Forelimb muscle (tissue), 1 donor: ENCODE results near the gene PHLPP2. TPM values are rescaled to one million over a fixed set of nuclear protein-coding genes. Genes with fewer than 3 reads are reported as not detected.

Experiments
- DNase-seq: peaks from one replicate; pipeline ENCODE4 v3.0.0-alpha.2; 2013; ENCODE audit warnings: low read depth
- polyA plus RNA-seq: library from polyadenylated mRNA; unstranded; fragments of 120-200 nt; gene quantifications from one replicate; pipeline ENCODE4 v1.2.1, GENCODE V29; 2013; ENCODE audit not compliant: insufficient read length

PHLPP2 gene
- polyA plus RNA-seq, 1 donor = 5.7 TPM

- no peak for DNase-seq
These were observed 53.3 kb downstream of the PHLPP2 start for GRCh38 chr16:71671165-71671564.

GRCh38 chr16:71670537-71670936 lies 54.0 kb downstream of the PHLPP2 start:
- DNase-seq = no peak

GRCh38 chr16:71669926-71670536 lies 54.5 kb downstream of the PHLPP2 start:
- DNase-seq = no peak

- no peak for DNase-seq
These were observed 57.4 kb downstream of the PHLPP2 start for GRCh38 chr16:71666928-71667707.

- DNase-seq = no peak
These were observed 58.2 kb downstream of the PHLPP2 start for GRCh38 chr16:71666264-71666663.

GRCh38 chr16:71659471-71659870 lies 65.0 kb downstream of the PHLPP2 start:
- DNase-seq = no peak

GRCh38 chr16:71658771-71659170 lies 65.7 kb downstream of the PHLPP2 start:
- DNase-seq = no peak

- no peak for DNase-seq
These were observed 74.8 kb downstream of the PHLPP2 start for GRCh38 chr16:71649704-71650103.

- no peak for DNase-seq
These were observed 75.6 kb downstream of the PHLPP2 start for GRCh38 chr16:71648921-71649320.

- DNase-seq = no peak
These were observed 76.3 kb downstream of the PHLPP2 start for GRCh38 chr16:71648162-71648561.

- no peak for DNase-seq
These were observed 77.1 kb downstream of the PHLPP2 start for GRCh38 chr16:71647391-71647790.

GRCh38 chr16:71645450-71645849 lies 79.1 kb downstream of the PHLPP2 start:
- no peak for DNase-seq

- no peak for DNase-seq
These were observed 87.1 kb downstream of the PHLPP2 start for GRCh38 chr16:71637398-71637797.

- no peak for DNase-seq
These were observed 88.9 kb downstream of the PHLPP2 start for GRCh38 chr16:71635632-71636031.

- no peak for DNase-seq
These were observed 92.7 kb downstream of the PHLPP2 start for GRCh38 chr16:71631776-71632175.

- DNase-seq = no peak
These were observed 93.7 kb downstream of the PHLPP2 start for GRCh38 chr16:71630808-71631207.

GRCh38 chr16:71629278-71630016 lies 95.1 kb downstream of the PHLPP2 start:
- DNase-seq = no peak

- DNase-seq = no peak
These were observed 95.7 kb downstream of the PHLPP2 start for GRCh38 chr16:71628810-71629209.

GRCh38 chr16:71627731-71628181 lies 96.7 kb downstream of the PHLPP2 start:
- DNase-seq = no peak

- no peak for DNase-seq
These were observed 97.7 kb downstream of the PHLPP2 start for GRCh38 chr16:71626858-71627213.

- no peak for DNase-seq
These were observed 98.3 kb downstream of the PHLPP2 start, which contains the start of gene MARVELD3 for GRCh38 chr16:71626018-71626857. Gene MARVELD3, plus strand, starts transcription at chr16:71626184. Its CDS starts 46 bp downstream, at chr16:71626230.
